Peyer's patch (tissue), 4 donors: ENCODE data around the gene SAFB. TPM values are rescaled to one million over a fixed set of nuclear protein-coding genes. Genes with fewer than 3 reads are reported as not detected.
"Not testable (repeated sequence)": the region's sequence is repeated elsewhere in the genome, so short reads cannot be mapped to it uniquely, and the experiment has no call there.

ENCODE experiments used
- DNase-seq, 3 donors: peaks; one replicate each; pipeline ENCODE4 v3.0.0-alpha.2; 2017 to 2019
- H3K27ac ChIP-seq, 4 donors: fragments of 200-600 bp; sonication (generic); one replicate each; pipeline ENCODE4 v1.5.1; 2016 to 2019
- H3K27me3 ChIP-seq, 2 donors: fragments of 200-600 bp; sonication (generic); one replicate each; pipeline ENCODE4 v1.5.1; 2019
- H3K36me3 ChIP-seq, 3 donors: fragments of 200-600 bp; sonication (generic); one replicate each; pipeline ENCODE4 v1.5.1; 2016 to 2019
- H3K4me1 ChIP-seq, 4 donors: fragments of 200-600 bp; sonication (generic); one replicate each; pipeline ENCODE4 v1.5.1; 2016 to 2019
- H3K4me3 ChIP-seq, 4 donors: fragments of 200-600 bp; sonication (generic); 1 replicate in 3 of 4; 2 replicates in 1 of 4; pipeline ENCODE4 v1.5.1; 2016 to 2019; ENCODE audit warnings: mild to moderate bottlenecking in 1 of 4
- H3K9me3 ChIP-seq, 4 donors: fragments of 200-600 bp; sonication (generic); one replicate each; pipeline ENCODE4 v1.5.1; 2016 to 2019; ENCODE audit warnings: mild to moderate bottlenecking in 1 of 4
- CTCF ChIP-seq, 6 experiments: fragments of 450-650 bp in 4 of 6; fragments of 200-600 bp in 2 of 6; sonication (generic) in 1 of 6; IDR thresholded peaks; one replicate each; pipeline ENCODE4 v1.5.1; 2017 to 2019; ENCODE audit warnings: antibody characterized with exemption in 6 of 6, mild to moderate bottlenecking in 3 of 6, moderate library complexity in 1 of 6
- POLR2A ChIP-seq, 2 donors: fragments of 450-650 bp; IDR thresholded peaks; one replicate each; pipeline ENCODE4 v1.5.1; 2017; ENCODE audit warnings: antibody characterized with exemption in 2 of 2, mild to moderate bottlenecking in 2 of 2, moderate library complexity in 2 of 2
- total RNA-seq, 4 donors: library from RNA; depleted of rRNA; stranded (reverse); fragments of >200 nt; gene quantifications; one replicate each; pipeline ENCODE4 v1.1.0, GENCODE V29; 2016

SAFB gene
- total RNA-seq, 4 donors from 2014 or later, result 86.3 to 374 (median 163) TPM

- peaks cover 0 to 98% (median 0%) of the 10 kb centered on the region in 3 donors for H3K36me3 ChIP-seq
- peak in 1 of 3 donors; percentile 12 for DNase-seq
- TF ChIP-seq CTCF (IDR thresholded peaks at IDR 0.05) (no peak), POLR2A (IDR thresholded peaks at IDR 0.05) (no peak)
- no peaks in the 10 kb centered on the region for H3K9me3 ChIP-seq
- H3K27ac ChIP-seq, result no peak overlapping the region
- no peak overlapping the region for H3K4me3 ChIP-seq
- H3K4me1 ChIP-seq, result peaks cover 0 to 5% (median 0%) of the 10 kb centered on the region in 4 donors
- H3K27me3 ChIP-seq, result no peaks in the 10 kb centered on the region
Measured at GRCh38 chr19:5600797-5601196, 22.1 kb upstream of the SAFB start.

- Histone ChIP-seq H3K9me3 (no peaks in the 10 kb centered on the region), H3K4me3 (no peak overlapping the region), H3K4me1 (peaks cover 0 to 9% (median 0%) of the 10 kb centered on the region in 4 donors), H3K27me3 (no peaks in the 10 kb centered on the region), H3K27ac (no peak overlapping the region), H3K36me3 (peaks cover 0 to 98% (median 0%) of the 10 kb centered on the region in 3 donors)
- TF ChIP-seq CTCF (IDR thresholded peaks at IDR 0.05), result no peak
- DNase-seq, result peak in 1 of 3 donors; percentile 1
Measured at GRCh38 chr19:5603626-5604025, 19.3 kb upstream of the SAFB start.

GRCh38 chr19:5605362-5605761 lies 17.5 kb upstream of the SAFB start:
- Histone ChIP-seq H3K36me3 (peaks cover 0 to 98% (median 0%) of the 10 kb centered on the region in 3 donors), H3K9me3 (no peaks in the 10 kb centered on the region), H3K27me3 (no peaks in the 10 kb centered on the region), H3K4me3 (no peak overlapping the region), H3K27ac (peak overlapping the region in 1 of 4 donors; percentile 16), H3K4me1 (peaks cover 0 to 9% (median 0%) of the 10 kb centered on the region in 4 donors)
- TF ChIP-seq POLR2A (IDR thresholded peaks at IDR 0.05) (no peak), CTCF (IDR thresholded peaks at IDR 0.05) (no peak)
- DNase-seq, result no peak

- H3K27me3 ChIP-seq, result no peaks in the 10 kb centered on the region
- TF ChIP-seq CTCF (IDR thresholded peaks at IDR 0.05) (no peak), POLR2A (IDR thresholded peaks at IDR 0.05) (no peak)
- H3K4me3 ChIP-seq, result no peak overlapping the region
- H3K9me3 ChIP-seq, result no peaks in the 10 kb centered on the region
- peaks cover 0 to 9% (median 0%) of the 10 kb centered on the region in 4 donors for H3K4me1 ChIP-seq
- peaks cover 0 to 91% (median 0%) of the 10 kb centered on the region in 3 donors for H3K36me3 ChIP-seq
- peak in 1 of 3 donors; percentile 20 for DNase-seq
- no peak overlapping the region for H3K27ac ChIP-seq
Measured at GRCh38 chr19:5607318-5608275, 15.3 kb upstream of the SAFB start.

GRCh38 chr19:5608291-5608690 lies 14.6 kb upstream of the SAFB start:
- H3K9me3 ChIP-seq, result no peaks in the 10 kb centered on the region
- H3K27me3 ChIP-seq, result no peaks in the 10 kb centered on the region
- no peak for DNase-seq
- TF ChIP-seq POLR2A (IDR thresholded peaks at IDR 0.05), result no peak
- no peak for TF ChIP-seq CTCF (IDR thresholded peaks at IDR 0.05)
- no peak overlapping the region for H3K4me3 ChIP-seq
- H3K4me1 ChIP-seq, result peaks cover 0 to 9% (median 0%) of the 10 kb centered on the region in 4 donors
- peaks cover 0 to 91% (median 0%) of the 10 kb centered on the region in 3 donors for H3K36me3 ChIP-seq
- H3K27ac ChIP-seq, result no peak overlapping the region

- not testable (repeated sequence) for DNase-seq
- H3K36me3 ChIP-seq, result peaks cover 0 to 91% (median 0%) of the 10 kb centered on the region in 3 donors
Measured at GRCh38 chr19:5608766-5609165, 14.1 kb upstream of the SAFB start.

More at GRCh38 chr19:5608766-5609165, 14.1 kb upstream of the SAFB start:
- not testable (repeated sequence) for H3K9me3 ChIP-seq, H3K4me1 ChIP-seq, H3K4me3 ChIP-seq, H3K27me3 ChIP-seq, H3K27ac ChIP-seq
